ENCODE data around the gene KRT86. TPM values are rescaled to one million over a fixed set of nuclear protein-coding genes. Genes with fewer than 3 reads are reported as not detected.
"Not testable (repeated sequence)": the region's sequence is repeated elsewhere in the genome, so short reads cannot be mapped to it uniquely, and the experiment has no call there.

KRT86 gene
- total and polyA plus RNA-seq, 2 experiments from 2014 or later: 0.16 TPM; not detected in 1

DNA sequence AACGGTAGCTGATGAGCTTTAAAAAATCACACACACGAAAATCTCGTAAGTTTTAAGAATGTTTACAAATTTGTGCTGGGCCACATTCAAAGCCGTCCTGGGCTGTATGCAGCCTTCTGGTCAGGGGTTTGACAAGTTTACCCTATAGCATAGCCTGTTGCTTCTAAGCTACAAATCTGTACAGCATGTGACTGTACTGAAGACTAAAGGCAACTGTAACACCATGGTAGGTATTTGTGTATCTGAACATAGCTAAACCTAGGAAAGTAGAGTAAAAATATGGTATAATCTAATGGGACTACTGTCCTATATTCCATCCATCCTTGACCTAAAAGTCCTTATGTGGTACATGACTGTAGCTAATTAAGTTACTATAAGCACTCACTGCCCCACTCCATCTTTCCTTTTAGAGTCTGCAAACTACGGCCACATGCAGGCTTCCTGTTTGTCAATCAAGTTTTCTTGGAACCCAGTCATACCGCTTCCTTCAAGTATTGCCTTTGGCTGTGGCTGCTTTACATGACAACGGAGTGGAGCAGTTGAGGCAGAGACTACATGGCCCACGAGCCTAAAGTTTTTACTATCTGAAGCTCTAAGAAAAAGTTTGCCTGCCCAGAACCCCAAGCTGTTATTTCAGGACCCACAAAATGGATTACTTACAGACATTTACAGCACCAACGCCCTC is 22.9 kb upstream of the KRT86 start (continued):
- TF ChIP-seq, protein P1, sequence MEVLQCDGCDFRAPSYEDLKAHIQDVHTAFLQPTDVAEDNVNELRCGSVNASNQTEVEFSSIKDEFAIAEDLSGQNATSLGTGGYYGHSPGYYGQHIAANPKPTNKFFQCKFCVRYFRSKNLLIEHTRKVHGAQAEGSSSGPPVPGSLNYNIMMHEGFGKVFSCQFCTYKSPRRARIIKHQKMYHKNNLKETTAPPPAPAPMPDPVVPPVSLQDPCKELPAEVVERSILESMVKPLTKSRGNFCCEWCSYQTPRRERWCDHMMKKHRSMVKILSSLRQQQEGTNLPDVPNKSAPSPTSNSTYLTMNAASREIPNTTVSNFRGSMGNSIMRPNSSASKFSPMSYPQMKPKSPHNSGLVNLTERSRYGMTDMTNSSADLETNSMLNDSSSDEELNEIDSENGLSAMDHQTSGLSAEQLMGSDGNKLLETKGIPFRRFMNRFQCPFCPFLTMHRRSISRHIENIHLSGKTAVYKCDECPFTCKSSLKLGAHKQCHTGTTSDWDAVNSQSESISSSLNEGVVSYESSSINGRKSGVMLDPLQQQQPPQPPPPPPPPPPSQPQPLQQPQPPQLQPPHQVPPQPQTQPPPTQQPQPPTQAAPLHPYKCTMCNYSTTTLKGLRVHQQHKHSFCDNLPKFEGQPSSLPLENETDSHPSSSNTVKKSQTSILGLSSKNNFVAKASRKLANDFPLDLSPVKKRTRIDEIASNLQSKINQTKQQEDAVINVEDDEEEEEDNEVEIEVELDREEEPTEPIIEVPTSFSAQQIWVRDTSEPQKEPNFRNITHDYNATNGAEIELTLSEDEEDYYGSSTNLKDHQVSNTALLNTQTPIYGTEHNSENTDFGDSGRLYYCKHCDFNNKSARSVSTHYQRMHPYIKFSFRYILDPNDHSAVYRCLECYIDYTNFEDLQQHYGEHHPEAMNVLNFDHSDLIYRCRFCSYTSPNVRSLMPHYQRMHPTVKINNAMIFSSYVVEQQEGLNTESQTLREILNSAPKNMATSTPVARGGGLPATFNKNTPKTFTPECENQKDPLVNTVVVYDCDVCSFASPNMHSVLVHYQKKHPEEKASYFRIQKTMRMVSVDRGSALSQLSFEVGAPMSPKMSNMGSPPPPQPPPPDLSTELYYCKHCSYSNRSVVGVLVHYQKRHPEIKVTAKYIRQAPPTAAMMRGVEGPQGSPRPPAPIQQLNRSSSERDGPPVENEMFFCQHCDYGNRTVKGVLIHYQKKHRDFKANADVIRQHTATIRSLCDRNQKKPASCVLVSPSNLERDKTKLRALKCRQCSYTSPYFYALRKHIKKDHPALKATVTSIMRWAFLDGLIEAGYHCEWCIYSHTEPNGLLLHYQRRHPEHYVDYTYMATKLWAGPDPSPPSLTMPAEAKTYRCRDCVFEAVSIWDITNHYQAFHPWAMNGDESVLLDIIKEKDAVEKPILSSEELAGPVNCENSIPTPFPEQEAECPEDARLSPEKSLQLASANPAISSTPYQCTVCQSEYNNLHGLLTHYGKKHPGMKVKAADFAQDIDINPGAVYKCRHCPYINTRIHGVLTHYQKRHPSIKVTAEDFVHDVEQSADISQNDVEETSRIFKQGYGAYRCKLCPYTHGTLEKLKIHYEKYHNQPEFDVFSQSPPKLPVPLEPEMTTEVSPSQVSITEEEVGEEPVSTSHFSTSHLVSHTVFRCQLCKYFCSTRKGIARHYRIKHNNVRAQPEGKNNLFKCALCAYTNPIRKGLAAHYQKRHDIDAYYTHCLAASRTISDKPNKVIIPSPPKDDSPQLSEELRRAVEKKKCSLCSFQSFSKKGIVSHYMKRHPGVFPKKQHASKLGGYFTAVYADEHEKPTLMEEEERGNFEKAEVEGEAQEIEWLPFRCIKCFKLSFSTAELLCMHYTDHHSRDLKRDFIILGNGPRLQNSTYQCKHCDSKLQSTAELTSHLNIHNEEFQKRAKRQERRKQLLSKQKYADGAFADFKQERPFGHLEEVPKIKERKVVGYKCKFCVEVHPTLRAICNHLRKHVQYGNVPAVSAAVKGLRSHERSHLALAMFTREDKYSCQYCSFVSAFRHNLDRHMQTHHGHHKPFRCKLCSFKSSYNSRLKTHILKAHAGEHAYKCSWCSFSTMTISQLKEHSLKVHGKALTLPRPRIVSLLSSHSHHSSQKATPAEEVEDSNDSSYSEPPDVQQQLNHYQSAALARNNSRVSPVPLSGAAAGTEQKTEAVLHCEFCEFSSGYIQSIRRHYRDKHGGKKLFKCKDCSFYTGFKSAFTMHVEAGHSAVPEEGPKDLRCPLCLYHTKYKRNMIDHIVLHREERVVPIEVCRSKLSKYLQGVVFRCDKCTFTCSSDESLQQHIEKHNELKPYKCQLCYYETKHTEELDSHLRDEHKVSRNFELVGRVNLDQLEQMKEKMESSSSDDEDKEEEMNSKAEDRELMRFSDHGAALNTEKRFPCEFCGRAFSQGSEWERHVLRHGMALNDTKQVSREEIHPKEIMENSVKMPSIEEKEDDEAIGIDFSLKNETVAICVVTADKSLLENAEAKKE (CRISPR knock-in tag; IDR thresholded peaks at IDR 0.05): no peak
- TF ChIP-seq POLR2AphosphoS5 (IDR thresholded peaks at IDR 0.05; ENCODE audit: low read depth) (no peak), EZH2phosphoT487 (IDR thresholded peaks at IDR 0.05; ENCODE audit: unreplicated experiment) (no peak)

DNA sequence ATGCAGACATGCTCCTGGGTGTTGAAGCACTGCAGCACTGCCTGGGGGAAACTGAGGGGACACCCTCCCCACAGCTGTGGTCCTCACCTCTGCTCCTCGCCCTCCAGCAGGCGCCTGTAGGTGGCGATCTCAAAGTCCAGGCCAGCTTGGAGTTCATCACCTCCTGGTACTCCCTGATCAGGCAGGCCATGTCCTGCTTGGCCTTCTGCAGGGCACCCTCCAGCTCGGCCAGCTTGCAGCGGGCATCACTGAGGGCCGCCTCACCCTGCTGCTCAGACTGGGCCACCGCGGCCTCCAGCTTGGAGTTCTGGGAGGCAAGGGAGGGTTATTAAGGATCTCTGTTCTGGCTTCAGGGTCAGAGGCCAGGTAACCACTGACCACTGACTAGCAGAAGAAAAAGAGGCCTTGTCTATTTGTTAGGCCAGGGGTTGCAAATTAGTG is 22.2 kb upstream of the KRT86 start:
- not testable (repeated sequence) for H3K27ac ChIP-seq (ENCODE audit: low read depth); H3K36me3 ChIP-seq (ENCODE audit: insufficient read depth); H3K36me3 Mint-ChIP-seq (ENCODE audit: low read depth); H3K4me2 ChIP-seq; H3K4me3 Mint-ChIP-seq; H3K27ac Mint-ChIP-seq; H3K4me1 ChIP-seq (ENCODE audit: insufficient read depth); H3K9me2 ChIP-seq (ENCODE audit: insufficient read depth); H3K79me2 ChIP-seq (replicated peaks; ENCODE audit: insufficient read depth); H3K4me3 ChIP-seq; H3F3A ChIP-seq (replicated peaks; ENCODE audit: low read depth); H2AFZ ChIP-seq; H3K9me3 Mint-ChIP-seq; H4K20me1 ChIP-seq (replicated peaks; ENCODE audit: insufficient read depth)
- peak; percentile 56 for DNase-seq (ENCODE audit: low spot score)
- Mint-ChIP-seq H3K4me1 (peaks cover 30% of the 10 kb centered on the region), H3K27me3 (ENCODE audit: insufficient read depth, low read depth, poor library complexity) (peaks cover 48% of the 10 kb centered on the region)
- TF ChIP-seq, protein P2, sequence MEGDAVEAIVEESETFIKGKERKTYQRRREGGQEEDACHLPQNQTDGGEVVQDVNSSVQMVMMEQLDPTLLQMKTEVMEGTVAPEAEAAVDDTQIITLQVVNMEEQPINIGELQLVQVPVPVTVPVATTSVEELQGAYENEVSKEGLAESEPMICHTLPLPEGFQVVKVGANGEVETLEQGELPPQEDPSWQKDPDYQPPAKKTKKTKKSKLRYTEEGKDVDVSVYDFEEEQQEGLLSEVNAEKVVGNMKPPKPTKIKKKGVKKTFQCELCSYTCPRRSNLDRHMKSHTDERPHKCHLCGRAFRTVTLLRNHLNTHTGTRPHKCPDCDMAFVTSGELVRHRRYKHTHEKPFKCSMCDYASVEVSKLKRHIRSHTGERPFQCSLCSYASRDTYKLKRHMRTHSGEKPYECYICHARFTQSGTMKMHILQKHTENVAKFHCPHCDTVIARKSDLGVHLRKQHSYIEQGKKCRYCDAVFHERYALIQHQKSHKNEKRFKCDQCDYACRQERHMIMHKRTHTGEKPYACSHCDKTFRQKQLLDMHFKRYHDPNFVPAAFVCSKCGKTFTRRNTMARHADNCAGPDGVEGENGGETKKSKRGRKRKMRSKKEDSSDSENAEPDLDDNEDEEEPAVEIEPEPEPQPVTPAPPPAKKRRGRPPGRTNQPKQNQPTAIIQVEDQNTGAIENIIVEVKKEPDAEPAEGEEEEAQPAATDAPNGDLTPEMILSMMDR (conservative IDR thresholded peaks at IDR 0.05; ENCODE audit: low read depth in 2 of 2): peak; percentile 58 to 69
- peaks cover 44% of the 10 kb centered on the region for H3K27me3 ChIP-seq (ENCODE audit: insufficient read depth)
- peak; percentile 21 for ATAC-seq
